Activated CD4-positive, alpha-beta T cell treated with anti-CD3 and anti-CD28 coated beads, Interleukin-2, amount 50 U/mL, for 16 hours (primary cell): ENCODE data around the gene RND2.

Experiments used
- DNase-seq: peaks from one replicate; pipeline ENCODE4 v3.0.0-alpha.2; 2020

The RND2 gene

DNA sequence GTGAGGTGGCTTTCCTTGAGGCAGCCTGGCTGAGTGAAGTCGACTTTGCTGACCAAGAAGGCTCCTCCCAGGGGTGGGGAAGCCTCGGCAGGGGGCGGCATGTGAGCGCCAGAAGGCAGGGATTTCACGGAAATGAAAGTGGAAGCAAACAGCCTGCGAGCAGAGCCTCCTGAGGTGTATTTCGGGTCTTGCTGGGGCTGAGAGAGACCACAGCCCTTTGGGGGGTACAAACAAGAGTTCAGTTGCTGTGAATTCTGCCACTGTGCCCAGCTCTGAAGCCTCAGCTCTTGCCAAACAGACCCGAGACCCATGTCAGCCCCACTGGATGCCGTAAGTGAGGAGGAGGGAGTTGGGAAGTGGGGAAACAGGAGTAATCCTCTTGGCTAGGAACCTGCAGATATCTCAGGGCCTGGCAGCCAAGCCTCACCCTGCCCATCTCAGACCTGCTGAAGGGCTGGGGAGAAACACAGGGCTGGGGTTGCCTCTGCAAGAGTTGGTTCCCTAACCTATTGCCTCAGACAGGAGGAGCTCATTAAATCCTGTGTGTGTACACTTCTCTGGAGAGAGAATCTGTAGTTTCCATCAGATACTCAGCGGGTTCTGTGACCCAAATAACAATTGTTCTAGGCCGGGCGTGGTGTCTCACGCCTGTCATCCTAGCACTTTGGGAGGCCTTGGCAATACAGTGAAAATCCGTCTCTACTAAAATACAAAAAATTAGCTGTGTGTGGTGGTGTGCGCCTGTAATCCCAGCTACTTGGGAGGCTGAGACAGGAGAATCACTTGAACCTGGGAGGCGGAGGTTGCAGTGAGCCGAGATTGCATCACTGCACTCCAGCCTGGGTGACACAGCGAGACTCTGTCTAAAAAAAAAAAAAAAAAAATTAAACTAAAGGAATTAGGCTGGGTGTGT is 18.1 kb upstream of the RND2 start, which contains the start of gene IFI35:
IFI35 (plus strand) TSS at position 146 of the 913 bp plus-strand sequence; CDS start at position 310, 164 bp downstream.
- peak; percentile 92 for DNase-seq

DNA sequence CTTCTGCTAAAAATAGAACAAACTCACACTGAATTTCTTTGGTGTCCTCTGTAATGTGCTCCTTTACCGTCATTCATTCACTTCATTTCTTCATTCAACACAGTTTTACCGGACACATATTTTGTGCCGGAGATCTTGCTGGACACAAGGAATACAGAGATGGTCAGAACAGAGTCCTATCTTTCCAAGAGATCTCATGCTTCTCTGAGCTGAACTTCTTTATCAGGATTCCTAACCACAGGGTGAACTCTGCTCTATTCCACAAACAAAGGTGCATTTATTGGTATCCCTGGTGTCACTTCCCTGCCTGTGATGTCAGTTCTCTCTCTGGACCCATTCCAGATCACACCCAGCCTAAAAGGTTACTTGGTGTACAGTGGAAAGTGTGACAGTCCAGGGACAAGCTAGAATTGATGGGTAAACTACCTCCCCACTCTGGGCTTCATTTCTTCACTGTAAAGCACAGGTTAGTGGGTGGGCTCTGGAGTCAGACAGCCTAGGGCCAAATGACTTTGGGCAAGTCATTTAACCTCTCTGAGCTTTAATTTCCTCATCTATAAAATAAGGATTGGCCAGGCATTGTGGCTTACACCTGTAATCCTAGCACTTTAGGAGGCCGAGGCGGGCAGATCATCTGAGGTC is 14.2 kb upstream of the RND2 start:
- DNase-seq: no peak

DNA sequence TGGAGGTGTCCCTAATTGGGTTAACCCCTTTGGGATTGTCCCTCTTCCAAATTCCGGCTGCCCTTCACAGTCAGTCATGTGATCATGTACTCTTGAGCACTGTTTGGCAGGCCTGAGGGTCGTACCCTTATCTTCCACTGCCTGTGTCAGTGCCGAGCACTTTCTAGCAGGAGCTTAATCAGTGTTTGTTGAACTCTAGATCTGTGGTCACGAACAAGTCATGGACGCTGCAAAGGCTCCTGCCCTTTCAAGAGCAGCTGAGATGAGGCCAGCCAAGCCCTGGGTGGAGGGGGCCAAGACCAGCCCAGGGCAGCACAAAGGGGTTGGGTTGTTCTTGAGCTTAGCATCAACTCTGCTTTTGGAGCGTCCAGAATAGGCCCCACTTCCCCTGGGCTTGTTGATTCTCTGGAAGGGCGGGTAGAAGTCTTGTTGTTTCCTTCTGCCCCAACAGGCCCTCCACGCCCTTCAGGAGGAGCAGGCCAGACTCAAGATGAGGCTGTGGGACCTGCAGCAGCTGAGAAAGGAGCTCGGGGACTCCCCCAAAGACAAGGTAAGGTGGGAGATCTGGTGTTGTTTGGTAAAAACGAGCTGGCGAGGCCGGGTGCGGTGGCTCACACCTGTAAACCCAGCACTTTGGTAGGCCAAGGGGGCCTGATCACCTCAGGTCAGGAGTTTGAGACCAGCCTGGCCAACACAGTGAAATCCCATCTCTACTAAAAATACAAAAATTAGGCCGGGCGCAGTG is 13.1 kb upstream of the RND2 start:
- DNase-seq: no peak

DNA sequence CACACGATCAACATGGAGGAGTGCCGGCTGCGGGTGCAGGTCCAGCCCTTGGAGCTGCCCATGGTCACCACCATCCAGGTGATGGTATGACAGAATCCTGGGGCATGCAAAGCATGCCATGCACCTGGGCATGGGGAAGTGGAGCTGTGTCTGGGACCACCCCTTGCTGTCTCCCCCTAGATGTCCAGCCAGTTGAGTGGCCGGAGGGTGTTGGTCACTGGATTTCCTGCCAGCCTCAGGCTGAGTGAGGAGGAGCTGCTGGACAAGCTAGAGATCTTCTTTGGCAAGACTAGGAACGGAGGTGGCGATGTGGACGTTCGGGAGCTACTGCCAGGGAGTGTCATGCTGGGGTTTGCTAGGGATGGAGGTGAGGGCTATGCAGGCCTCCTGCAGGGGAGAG is 11.7 kb upstream of the RND2 start:
- no peak for DNase-seq

DNA sequence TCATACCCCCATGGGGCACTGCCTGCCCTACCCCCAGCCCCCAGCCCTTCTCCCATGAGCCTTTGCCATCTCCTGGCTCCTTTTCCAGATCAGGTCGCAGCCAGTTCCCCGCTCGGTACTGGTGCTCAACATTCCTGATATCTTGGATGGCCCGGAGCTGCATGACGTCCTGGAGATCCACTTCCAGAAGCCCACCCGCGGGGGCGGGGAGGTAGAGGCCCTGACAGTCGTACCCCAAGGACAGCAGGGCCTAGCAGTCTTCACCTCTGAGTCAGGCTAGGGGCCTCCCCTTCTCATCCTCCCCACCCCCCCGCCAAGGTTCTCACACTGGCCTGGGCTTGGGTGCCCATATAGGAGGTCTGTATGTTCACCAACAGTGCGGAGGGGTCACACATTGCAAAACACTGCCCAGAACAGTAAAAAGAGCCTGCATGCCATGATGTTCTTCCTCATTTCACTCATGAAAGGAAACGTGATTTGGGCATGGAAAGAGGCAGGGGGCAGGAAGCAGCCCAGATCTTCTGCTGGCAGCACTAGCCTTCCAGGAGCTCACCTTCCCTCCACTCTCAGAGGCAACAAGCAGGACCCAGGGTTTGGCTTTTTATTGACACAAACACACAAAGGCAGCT is 10.9 kb upstream of the RND2 start:
- DNase-seq: no peak

DNA sequence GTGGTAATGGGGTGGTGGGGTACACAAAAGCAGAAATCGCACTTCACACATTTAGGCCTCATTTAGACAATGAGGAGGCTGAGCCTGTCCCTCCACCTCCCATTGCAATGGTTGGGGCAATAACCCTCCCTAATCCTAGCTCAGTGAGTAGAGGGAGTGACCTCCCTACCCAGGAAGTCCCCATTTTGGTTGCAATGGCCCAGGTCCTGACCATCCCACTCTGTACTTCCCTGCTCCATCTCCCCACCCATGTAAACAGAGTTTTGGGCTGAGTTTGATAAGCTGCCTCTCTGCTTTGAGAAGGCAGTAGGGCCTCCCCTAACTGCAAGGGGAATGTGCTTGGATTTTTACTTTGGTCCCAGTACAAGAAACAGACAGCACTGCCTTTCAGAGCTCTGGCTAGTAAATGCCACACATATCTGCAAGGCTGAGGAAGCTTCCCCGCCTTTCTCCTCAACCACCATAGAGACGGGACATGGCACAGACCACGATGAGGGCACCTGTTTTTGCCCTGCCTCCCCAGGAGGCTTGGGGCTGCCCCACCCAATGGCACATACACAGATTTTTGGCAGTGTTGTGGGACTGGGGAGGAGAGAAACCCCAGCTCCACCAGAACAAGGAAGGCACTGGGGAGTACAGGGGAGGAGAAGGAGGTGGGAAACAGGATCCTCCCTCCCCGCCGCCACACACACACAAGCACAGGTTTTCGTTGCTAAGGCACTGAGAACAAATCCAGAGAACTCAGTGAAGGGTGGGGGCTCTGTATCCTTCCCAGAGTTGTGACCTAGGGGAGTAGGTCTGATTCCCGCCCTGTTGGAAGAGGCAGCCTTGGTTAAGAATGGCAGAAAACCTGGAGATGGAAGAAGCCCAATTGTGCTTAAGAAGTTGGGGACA is 10.1 kb upstream of the RND2 start:
- DNase-seq: no peak

DNA sequence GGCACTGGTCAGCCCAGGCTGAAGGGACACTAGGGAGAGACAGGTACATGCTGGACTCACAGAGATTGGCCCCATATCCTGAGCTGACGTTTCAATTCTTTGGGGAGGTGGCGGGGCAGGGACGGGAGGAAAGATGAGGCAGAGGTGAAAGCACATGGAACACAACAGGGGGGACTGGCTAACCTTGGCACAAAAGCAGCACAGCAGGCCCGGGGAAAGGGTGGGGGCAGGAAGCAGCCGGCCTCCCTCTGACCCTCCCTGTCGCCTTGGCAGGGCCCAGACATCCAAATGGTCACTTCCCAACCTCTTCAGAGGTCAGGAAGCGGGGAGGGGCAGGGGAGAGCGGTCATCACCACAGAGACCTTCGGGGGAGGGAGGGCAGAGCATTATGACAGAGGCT is 9.5 kb upstream of the RND2 start:
- no peak for DNase-seq

DNA sequence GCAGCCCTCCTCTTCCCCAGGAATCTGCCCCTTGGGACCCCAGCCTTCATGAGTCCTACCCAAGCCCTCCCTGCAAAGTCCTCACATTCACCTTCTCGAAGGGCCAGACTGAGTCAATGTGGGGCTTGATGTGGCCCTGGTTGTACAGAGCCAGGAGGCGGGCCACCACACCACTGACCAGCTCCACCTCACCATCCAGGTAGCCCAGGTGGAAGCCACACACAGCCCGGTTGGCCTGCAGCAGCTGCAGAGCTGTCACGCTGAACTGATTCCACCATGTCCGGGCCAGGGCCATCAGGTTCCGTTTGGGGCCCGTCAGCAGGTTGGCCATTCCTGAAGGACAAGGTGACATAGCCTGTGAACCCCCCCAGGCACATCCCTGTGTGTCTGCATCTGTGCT is 8.8 kb upstream of the RND2 start:
- DNase-seq: no peak

DNA sequence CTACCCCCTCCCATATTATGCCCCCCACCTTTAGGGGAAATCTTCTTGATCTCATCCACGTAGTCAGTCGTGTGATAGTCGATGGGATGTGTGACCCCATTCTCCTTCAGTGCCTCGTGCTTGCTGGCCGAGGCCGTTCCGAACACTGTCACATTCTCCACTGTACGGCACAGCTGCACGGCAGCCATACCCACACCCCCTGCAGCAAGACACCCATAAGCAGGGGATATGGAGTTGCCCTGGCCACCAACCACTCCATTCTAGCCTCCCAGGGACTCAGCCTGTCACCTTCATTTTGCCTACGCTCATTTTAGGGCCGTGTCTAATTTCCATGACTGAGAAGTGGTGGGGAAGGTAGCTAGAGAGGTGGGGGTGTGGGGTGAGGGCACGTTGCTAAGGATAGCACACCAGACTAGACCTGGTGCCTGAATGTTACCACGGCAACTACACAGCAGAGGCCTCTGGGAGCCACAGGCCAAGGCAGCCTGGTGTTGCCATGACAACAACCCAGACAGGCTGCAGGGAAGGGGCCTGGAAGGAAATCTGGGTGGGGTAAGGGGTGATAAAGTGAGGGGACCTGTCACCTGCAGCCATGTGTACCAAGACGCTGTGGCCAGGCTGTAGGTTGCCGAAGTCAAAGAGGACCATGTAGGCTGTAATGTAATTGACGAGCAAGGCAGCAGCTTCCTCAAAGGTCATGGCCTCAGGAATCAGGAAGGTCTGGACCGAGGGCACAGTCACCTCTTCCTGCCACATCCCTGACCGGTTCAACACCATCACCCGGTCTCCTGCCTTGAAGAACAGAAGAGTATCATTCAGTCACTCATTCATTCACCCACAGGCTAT is 6.8 kb upstream of the RND2 start:
- DNase-seq: no peak

DNA sequence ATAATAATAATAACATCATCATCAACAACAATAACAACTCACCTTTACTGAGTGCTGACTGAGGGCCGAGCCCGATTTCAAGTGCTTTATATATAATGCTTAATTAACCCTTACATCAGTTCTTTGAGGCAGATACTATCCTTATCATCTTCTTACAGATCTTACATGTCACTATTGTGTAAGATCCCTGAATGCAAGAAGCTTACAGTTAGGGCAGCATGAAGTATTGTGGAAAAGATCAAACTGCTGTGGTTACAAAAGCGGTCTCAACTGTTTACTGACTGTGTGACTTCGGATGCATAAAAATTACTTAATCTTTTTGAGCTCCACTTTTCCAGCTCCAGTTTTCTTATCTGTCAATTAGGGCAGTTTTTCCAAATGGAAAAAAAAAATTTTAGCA is 6.1 kb upstream of the RND2 start:
- DNase-seq: no peak

DNA sequence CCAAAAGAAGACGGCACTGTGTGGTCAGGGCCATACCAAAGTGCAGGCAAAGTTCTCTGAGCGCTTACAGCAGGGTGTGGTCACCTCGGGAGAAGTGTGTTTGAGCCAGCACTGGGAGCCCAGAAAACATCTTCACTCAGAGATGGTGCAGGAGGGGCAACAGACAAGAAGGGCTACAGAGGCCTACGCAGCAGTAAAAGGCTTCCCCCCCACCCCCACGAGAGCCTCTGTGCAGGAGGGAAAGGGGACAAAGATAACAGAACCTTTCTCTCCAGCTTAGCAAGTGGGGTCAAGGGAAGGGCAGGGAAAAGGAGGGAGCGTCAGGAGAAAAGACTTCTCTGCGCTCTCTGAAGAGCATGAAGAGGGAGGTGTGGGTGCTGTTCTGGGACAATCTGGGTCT is 5.6 kb upstream of the RND2 start:
- DNase-seq: no peak

DNA sequence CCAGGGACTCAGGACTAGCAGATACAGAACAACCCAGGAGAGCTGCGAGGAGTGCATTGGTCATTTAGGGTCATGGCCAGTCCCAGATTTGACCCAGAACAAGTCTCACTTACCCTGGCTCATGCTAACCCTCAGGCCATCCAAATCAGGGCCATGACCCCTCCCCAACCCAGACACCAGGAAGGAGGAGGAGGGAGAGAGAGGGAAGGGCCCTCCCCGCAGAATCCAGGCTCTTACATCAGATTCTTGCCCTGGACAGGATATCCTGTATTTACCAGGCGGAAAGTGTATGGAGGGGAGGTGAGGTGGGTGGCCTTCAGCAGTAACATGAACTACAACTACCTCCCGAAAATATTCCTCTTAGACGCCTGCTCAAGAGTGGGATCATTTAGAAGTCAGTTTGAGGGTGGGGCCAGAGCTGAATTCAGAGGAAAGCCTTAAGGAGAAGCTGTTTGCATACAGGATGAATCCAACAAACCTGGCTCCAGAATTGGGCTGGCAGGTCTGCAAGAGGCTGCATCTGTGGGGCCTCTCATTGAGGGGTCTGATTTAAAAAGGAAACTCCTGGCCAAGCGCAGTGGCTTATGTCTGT is 4.9 kb upstream of the RND2 start:
- no peak for DNase-seq

DNA sequence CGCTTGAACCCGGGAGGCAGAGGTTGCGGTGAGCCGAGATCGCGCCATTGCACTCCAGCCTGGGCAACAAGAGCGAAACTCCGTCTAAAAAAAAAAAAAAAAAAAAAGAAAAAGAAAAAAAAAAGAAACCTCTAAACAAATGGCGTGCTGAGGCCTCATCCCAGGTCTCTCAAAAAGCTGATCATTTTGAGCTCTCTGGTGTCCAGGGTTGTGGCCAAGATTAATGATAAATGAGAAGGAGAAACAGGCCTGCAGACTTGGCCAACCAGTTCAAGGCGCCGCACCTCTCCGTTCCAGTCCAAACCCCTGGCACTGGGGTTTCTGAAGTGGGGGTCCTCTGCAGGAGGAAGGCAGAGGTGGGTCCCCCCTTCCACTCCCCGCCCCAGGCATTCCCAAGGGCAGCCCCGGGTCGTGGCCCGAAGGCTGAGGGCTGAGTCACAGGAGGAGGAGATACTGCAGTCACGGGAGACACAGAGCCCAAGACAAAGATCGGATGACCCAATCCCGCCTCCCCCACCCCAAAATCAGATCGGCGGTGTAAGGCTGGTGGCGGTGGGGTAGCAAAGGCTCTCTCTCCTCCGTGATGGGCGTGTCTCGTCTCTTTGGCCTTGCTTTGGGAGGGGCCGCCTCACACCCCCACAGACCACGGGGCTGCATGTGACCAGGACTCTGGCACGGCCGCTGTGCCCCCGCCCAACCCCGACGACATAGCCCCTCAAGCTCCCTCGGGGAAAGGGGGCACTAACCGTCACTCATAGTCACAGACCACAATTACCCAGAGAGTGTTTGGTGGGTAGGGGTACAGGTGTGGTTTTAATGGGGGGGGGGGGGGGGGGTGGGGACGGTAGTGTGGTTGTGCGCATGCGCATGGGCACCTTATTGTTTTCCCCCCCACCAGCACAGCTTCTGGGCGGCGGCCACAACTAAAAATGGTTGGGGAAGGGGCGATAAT is 4.0 kb upstream of the RND2 start:
- no peak for DNase-seq

DNA sequence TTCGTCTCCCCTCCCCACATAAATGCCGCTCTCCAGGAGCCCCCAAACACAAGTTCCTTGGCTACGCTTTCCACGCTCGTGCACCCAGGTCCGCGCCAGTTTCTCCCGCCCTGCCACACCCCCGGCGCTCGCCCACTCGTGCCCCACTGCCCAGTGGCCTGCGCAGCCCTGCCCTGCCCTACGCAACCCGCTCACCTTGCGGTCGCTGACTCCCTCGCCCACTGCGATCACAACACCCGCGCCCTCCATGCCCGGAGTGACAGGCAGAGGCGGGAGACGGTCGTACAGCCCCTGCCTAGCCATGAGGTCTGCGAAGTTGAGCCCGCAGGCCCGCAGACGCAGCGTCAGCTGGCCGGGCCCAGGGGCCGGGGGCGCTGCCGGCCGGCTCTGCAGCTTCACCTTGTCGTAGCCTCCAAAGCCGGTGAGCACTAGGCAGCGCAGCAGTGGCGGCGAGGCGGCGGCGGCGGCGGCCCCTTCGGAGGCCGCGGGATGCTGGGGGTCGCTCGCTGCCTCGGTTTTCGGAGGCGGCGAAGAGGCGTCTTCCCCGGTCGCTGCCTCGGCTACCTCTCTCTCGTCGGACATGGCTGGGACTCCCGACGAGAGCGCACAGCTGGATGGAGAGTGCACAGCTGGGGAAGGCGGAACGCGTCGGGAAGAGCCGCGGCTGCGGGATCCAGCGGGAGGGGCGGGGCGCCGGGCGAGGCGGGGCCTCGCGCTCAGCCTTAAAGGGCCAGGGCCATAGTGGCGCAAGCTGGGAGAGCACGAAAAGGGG is 3.1 kb upstream of the RND2 start, which contains the start of gene VAT1:
VAT1 (minus strand) TSS at position 645 of the 772 bp plus-strand sequence; CDS start at position 582, 63 bp downstream.
- peak; percentile 61 for DNase-seq

DNA sequence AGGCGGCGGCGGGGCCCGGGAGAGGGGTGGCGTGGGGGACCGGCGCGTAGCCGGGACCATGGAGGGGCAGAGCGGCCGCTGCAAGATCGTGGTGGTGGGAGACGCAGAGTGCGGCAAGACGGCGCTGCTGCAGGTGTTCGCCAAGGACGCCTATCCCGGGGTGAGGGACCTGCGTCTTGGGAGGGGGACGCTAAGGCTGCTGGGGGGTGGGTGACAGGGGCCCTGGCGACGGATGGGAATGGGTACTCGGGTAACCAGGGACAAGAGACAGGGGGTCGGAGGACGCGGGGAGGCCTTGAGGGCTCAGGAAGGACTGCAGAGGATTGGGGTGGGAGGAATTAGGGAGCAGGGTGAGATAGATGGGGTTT is 243 bp downstream of the RND2 start:
- DNase-seq: no peak

DNA sequence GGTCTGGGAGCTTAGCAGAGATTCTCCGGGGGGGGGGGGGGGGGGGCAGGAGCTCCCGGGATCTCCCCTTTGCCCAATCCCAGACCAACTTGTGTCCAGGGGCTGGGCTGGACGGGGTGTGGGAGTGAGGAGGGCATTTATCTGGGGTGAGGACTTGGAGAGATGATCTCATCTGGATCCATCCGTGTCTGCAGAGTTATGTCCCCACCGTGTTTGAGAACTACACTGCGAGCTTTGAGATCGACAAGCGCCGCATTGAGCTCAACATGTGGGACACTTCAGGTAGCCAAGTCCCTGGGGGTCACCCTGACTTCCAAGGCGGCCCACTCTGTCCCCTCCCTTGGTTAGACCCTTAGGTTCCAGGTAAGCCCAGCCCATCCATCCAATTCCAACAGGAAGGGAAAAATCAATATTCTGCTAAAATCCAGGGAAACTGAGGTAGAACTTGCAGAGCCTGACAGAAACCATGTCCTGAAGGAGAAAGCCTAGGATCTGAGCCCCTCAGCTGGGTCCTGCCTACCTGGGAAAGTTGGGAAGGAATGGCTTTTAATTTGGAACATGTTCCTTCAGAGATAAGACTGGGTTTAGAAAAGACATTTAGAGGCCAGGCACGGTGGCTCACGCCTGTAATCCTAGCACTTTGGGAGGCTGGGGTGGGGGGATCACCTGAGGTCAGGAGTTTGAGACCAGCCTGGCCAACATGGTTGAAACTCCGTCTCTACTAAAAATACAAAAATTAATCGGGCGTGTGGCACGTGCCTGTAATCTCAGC is 921 bp downstream of the RND2 start:
- no peak for DNase-seq

DNA sequence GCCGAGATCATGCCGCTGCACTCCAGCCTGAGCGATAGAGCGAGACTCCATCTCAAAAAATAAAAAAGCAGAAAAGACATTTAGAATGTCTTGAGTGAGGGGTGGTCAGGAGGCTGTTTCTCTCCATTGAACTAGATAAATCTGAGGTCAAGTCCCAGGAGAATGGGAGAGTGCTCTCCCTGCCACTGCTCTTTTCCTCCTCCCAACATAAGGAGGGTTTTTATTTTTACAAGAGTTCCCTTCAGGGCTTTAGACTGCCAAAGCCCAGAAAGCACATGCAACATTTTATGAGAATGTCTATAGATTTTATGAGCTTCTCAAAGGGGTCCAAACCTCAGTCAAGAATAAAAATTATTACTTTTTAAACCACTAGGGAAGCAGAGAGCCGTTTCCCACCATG is 1.6 kb downstream of the RND2 start:
- no peak for DNase-seq
